Measurements from ENCODE around the gene PACRG. TPM values are rescaled to one million over a fixed set of nuclear protein-coding genes. Genes with fewer than 3 reads are reported as not detected.

The PACRG gene
- total RNA-seq, 1 experiment from 2014 or later = 0.44 TPM

GRCh38 chr6:163248051-163248450 is 520.3 kb downstream of the PACRG start (continued):
- TF ChIP-seq, protein P1, sequence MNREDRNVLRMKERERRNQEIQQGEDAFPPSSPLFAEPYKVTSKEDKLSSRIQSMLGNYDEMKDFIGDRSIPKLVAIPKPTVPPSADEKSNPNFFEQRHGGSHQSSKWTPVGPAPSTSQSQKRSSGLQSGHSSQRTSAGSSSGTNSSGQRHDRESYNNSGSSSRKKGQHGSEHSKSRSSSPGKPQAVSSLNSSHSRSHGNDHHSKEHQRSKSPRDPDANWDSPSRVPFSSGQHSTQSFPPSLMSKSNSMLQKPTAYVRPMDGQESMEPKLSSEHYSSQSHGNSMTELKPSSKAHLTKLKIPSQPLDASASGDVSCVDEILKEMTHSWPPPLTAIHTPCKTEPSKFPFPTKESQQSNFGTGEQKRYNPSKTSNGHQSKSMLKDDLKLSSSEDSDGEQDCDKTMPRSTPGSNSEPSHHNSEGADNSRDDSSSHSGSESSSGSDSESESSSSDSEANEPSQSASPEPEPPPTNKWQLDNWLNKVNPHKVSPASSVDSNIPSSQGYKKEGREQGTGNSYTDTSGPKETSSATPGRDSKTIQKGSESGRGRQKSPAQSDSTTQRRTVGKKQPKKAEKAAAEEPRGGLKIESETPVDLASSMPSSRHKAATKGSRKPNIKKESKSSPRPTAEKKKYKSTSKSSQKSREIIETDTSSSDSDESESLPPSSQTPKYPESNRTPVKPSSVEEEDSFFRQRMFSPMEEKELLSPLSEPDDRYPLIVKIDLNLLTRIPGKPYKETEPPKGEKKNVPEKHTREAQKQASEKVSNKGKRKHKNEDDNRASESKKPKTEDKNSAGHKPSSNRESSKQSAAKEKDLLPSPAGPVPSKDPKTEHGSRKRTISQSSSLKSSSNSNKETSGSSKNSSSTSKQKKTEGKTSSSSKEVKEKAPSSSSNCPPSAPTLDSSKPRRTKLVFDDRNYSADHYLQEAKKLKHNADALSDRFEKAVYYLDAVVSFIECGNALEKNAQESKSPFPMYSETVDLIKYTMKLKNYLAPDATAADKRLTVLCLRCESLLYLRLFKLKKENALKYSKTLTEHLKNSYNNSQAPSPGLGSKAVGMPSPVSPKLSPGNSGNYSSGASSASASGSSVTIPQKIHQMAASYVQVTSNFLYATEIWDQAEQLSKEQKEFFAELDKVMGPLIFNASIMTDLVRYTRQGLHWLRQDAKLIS (CRISPR knock-in tag; IDR thresholded peaks at IDR 0.05; ENCODE audit: borderline replicate concordance) = no peak
- TF ChIP-seq SMAD4 (CRISPR knock-in tag; IDR thresholded peaks at IDR 0.05) = no peak

- Mint-ChIP-seq H3K36me3 (no peaks in the 10 kb centered on the region), H3K27me3 (ENCODE audit: low read depth) (peaks cover 2% of the 10 kb centered on the region), H3K9me3 (peaks cover 10% of the 10 kb centered on the region), H3K27ac (no peak overlapping the region), H3K4me3 (no peak overlapping the region), H3K4me1 (peaks cover 35% of the 10 kb centered on the region)
- no peak for ATAC-seq
- no peak for DNase-seq (ENCODE audit: low spot score)
- TF ChIP-seq FOXJ3 (CRISPR knock-in tag; IDR thresholded peaks at IDR 0.05; ENCODE audit: borderline replicate concordance) (no peak), ESRRA (CRISPR knock-in tag; IDR thresholded peaks at IDR 0.05; ENCODE audit: borderline replicate concordance) (no peak), ARID4B (CRISPR knock-in tag; IDR thresholded peaks at IDR 0.05; ENCODE audit: borderline replicate concordance) (no peak), ZNF232 (CRISPR knock-in tag; IDR thresholded peaks at IDR 0.05) (no peak), ELF4 (CRISPR knock-in tag; IDR thresholded peaks at IDR 0.05; ENCODE audit: low read depth) (no peak), ZMAT4 (CRISPR knock-in tag; IDR thresholded peaks at IDR 0.05) (no peak), RORB (CRISPR knock-in tag; IDR thresholded peaks at IDR 0.05) (no peak), JUN (CRISPR knock-in tag; IDR thresholded peaks at IDR 0.05) (no peak), ZNF121 (CRISPR knock-in tag; IDR thresholded peaks at IDR 0.05) (no peak), MAX (CRISPR knock-in tag; IDR thresholded peaks at IDR 0.05) (no peak), HMGA2 (CRISPR knock-in tag; IDR thresholded peaks at IDR 0.05) (no peak)
- TF ChIP-seq, protein P2, sequence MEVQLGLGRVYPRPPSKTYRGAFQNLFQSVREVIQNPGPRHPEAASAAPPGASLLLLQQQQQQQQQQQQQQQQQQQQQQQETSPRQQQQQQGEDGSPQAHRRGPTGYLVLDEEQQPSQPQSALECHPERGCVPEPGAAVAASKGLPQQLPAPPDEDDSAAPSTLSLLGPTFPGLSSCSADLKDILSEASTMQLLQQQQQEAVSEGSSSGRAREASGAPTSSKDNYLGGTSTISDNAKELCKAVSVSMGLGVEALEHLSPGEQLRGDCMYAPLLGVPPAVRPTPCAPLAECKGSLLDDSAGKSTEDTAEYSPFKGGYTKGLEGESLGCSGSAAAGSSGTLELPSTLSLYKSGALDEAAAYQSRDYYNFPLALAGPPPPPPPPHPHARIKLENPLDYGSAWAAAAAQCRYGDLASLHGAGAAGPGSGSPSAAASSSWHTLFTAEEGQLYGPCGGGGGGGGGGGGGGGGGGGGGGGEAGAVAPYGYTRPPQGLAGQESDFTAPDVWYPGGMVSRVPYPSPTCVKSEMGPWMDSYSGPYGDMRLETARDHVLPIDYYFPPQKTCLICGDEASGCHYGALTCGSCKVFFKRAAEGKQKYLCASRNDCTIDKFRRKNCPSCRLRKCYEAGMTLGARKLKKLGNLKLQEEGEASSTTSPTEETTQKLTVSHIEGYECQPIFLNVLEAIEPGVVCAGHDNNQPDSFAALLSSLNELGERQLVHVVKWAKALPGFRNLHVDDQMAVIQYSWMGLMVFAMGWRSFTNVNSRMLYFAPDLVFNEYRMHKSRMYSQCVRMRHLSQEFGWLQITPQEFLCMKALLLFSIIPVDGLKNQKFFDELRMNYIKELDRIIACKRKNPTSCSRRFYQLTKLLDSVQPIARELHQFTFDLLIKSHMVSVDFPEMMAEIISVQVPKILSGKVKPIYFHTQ (CRISPR knock-in tag; IDR thresholded peaks at IDR 0.05) = no peak
- TF ChIP-seq, protein P3, sequence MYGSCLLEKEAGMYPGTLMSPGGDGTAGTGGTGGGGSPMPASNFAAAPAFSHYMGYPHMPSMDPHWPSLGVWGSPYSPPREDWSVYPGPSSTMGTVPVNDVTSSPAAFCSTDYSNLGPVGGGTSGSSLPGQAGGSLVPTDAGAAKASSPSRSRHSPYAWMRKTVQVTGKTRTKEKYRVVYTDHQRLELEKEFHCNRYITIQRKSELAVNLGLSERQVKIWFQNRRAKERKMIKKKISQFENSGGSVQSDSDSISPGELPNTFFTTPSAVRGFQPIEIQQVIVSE (CRISPR knock-in tag; IDR thresholded peaks at IDR 0.05; ENCODE audit: borderline replicate concordance) = no peak
- TF ChIP-seq, protein P4, sequence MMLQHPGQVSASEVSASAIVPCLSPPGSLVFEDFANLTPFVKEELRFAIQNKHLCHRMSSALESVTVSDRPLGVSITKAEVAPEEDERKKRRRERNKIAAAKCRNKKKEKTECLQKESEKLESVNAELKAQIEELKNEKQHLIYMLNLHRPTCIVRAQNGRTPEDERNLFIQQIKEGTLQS (CRISPR knock-in tag; conservative IDR thresholded peaks at IDR 0.05) = no peak
- TF ChIP-seq, protein P1 (CRISPR knock-in tag; IDR thresholded peaks at IDR 0.05; ENCODE audit: borderline replicate concordance) = no peak
- ChIA-PET CTCF (no interaction called here), POLR2A (no interaction called here)
Observed at GRCh38 chr6:163249651-163250101, 521.9 kb downstream of the PACRG start.
